ENCODE data around the gene GSTT2. TPM values are rescaled to one million over a fixed set of nuclear protein-coding genes. Genes with fewer than 3 reads are reported as not detected.
A peak's percentile ranks its signal among the peaks of the same experiment; 100 is the strongest.
"Not testable (repeated sequence)": the region's sequence is repeated elsewhere in the genome, so short reads cannot be mapped to it uniquely, and the experiment has no call there.

Gene GSTT2
- total and polyA plus RNA-seq, 2 experiments from 2014 or later: 0.44 TPM; not detected in 1

- TF ChIP-seq ZNF462 (CRISPR knock-in tag; IDR thresholded peaks at IDR 0.05) (no peak), POLR2AphosphoS5 (IDR thresholded peaks at IDR 0.05; ENCODE audit: low read depth) (no peak), CREB1 (CRISPR knock-in tag; IDR thresholded peaks at IDR 0.05; ENCODE audit: low read depth) (no peak)
These were observed 40.9 kb upstream of the GSTT2 start (continued) for GRCh38 chr22:23939017-23939357.

DNA sequence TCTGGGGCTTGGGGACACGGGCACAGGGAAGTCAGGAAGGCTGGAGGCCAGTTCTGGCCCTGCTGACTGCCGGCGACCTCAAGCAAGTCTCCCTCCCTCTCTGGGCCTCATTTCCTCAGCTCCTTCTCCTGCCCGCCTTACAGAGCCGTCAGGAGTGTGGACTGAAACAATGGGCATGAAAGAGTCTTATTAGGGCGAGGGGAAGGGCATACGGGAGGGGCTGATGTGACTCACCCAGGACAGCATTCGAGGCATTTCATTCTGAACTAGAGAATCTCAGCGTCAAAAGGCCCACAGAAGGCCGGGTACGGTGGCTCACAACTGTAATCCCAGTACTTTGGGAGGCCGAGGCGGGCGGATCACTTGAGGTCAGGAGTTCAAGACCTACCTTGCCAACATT lies 39.8 kb upstream of the GSTT2 start:
- H3K4me1 ChIP-seq (ENCODE audit: insufficient read depth); DNase-seq (ENCODE audit: low spot score); H3K9me3 Mint-ChIP-seq; H3F3A ChIP-seq (replicated peaks; ENCODE audit: low read depth); H3K9me2 ChIP-seq (ENCODE audit: insufficient read depth); H2AFZ ChIP-seq; H3K27ac ChIP-seq (ENCODE audit: low read depth); H3K27me3 ChIP-seq (ENCODE audit: insufficient read depth); H3K4me3 ChIP-seq; H3K4me1 Mint-ChIP-seq; H4K20me1 ChIP-seq (replicated peaks; ENCODE audit: insufficient read depth); H3K27me3 Mint-ChIP-seq (ENCODE audit: insufficient read depth, low read depth, poor library complexity); H3K27ac Mint-ChIP-seq; H3K36me3 Mint-ChIP-seq (ENCODE audit: low read depth); H3K4me3 Mint-ChIP-seq; H3K4me2 ChIP-seq; H3K36me3 ChIP-seq (ENCODE audit: insufficient read depth); H3K79me2 ChIP-seq (replicated peaks; ENCODE audit: insufficient read depth): not testable (repeated sequence)
- ATAC-seq: peak; percentile 52; the same call in 2 of the 3 replicates

DNA sequence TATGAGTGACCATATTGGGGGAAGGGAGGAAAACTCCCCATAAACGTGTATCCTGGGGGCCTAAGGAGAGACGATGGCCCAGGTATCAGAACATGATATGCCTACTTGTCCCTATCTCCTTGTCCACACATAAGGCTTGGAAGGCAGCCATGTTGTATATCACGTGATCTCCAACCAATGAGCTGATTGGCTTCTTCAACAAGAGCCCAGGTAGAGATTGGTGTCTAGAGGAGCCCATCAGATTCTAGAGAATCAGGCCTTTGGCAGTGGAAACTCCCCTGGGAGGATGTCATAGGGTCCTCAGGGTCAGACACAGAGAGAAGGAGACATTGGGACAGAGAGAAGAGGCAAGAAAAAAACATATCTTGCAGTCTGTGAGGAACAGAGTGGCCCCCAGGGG lies 32.5 kb upstream of the GSTT2 start:
- H3K27me3 ChIP-seq (ENCODE audit: insufficient read depth); ATAC-seq; H3K4me3 Mint-ChIP-seq; H3K9me3 Mint-ChIP-seq; H3K9me2 ChIP-seq (ENCODE audit: insufficient read depth); H3K4me1 ChIP-seq (ENCODE audit: insufficient read depth); H4K20me1 ChIP-seq (replicated peaks; ENCODE audit: insufficient read depth); H2AFZ ChIP-seq; H3K27ac ChIP-seq (ENCODE audit: low read depth); H3K27ac Mint-ChIP-seq; H3K4me1 Mint-ChIP-seq; H3K27me3 Mint-ChIP-seq (ENCODE audit: insufficient read depth, low read depth, poor library complexity); H3F3A ChIP-seq (replicated peaks; ENCODE audit: low read depth); H3K36me3 ChIP-seq (ENCODE audit: insufficient read depth); H3K79me2 ChIP-seq (replicated peaks; ENCODE audit: insufficient read depth); H3K4me2 ChIP-seq; DNase-seq (ENCODE audit: low spot score); H3K4me3 ChIP-seq; H3K36me3 Mint-ChIP-seq (ENCODE audit: low read depth): not testable (repeated sequence)

DNA sequence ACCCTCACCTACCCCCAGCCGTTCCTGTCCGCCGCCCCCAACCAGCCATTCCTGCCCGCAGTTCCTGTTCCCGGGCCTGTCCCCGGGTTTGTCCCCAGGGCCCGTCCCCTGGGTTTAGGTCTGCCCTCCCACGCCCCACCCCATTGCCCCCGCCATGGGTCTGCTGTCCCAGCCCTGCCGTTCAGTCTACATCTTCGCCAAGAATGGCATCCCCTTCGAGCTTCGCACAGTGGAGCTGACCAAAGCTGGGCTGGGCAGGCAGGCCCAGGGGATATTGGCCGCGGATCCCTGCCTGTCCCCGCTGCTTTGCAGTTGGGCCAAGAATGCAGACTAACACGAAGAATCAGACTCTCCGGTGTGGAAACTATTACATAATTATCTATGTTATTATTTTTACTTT lies 30.2 kb upstream of the GSTT2 start:
- H3K4me1 Mint-ChIP-seq: peaks cover 16% of the 10 kb centered on the region
- not testable (repeated sequence) for H3K27ac Mint-ChIP-seq; H3K36me3 ChIP-seq (ENCODE audit: insufficient read depth); H3K4me1 ChIP-seq (ENCODE audit: insufficient read depth); H3K27ac ChIP-seq (ENCODE audit: low read depth); ATAC-seq; H3K27me3 ChIP-seq (ENCODE audit: insufficient read depth); H3K9me2 ChIP-seq (ENCODE audit: insufficient read depth); H3K4me3 ChIP-seq; H2AFZ ChIP-seq; DNase-seq (ENCODE audit: low spot score); H3K4me3 Mint-ChIP-seq; H3K27me3 Mint-ChIP-seq (ENCODE audit: insufficient read depth, low read depth, poor library complexity); H3K4me2 ChIP-seq; H3K36me3 Mint-ChIP-seq (ENCODE audit: low read depth); H3F3A ChIP-seq (replicated peaks; ENCODE audit: low read depth); H3K79me2 ChIP-seq (replicated peaks; ENCODE audit: insufficient read depth); H4K20me1 ChIP-seq (replicated peaks; ENCODE audit: insufficient read depth); H3K9me3 Mint-ChIP-seq

DNA sequence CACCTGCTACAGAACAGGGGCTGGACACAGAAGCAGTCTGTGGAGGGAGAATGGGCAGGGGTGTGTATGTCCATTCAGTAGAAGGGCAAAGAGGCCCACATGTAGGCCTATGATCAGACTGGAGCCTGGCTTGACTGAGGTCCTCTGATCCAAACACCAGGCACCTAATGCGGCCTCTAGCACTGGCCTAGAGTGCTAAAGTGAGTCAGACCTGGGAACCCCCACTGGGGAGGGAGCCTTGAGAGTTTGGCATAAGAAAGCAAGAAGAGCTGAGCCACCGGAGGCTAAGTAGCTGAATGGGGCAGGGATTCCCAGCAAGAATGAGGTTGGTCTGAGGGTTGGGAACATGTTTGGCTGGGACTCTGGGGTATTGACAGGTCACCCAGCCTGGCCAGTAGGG lies 28.6 kb upstream of the GSTT2 start:
- H3F3A ChIP-seq (replicated peaks; ENCODE audit: low read depth); H3K36me3 ChIP-seq (ENCODE audit: insufficient read depth); H3K27ac ChIP-seq (ENCODE audit: low read depth); H3K4me2 ChIP-seq; H3K9me2 ChIP-seq (ENCODE audit: insufficient read depth); H3K36me3 Mint-ChIP-seq (ENCODE audit: low read depth); H3K27ac Mint-ChIP-seq; H3K4me3 Mint-ChIP-seq; H3K79me2 ChIP-seq (replicated peaks; ENCODE audit: insufficient read depth); H3K9me3 Mint-ChIP-seq; H3K27me3 Mint-ChIP-seq (ENCODE audit: insufficient read depth, low read depth, poor library complexity); H3K27me3 ChIP-seq (ENCODE audit: insufficient read depth); H3K4me3 ChIP-seq; H4K20me1 ChIP-seq (replicated peaks; ENCODE audit: insufficient read depth); H2AFZ ChIP-seq; H3K4me1 ChIP-seq (ENCODE audit: insufficient read depth): not testable (repeated sequence)
- peak; percentile 39 for ATAC-seq
- peak; percentile 34 for DNase-seq (ENCODE audit: low spot score)
- H3K4me1 Mint-ChIP-seq: peaks cover 28% of the 10 kb centered on the region

Data from GM23338 (cell line).